CD4-positive, CD25-positive, alpha-beta regulatory T cell (primary cell): ENCODE measurements around the gene CRYBA2. TPM values are rescaled to one million over a fixed set of nuclear protein-coding genes. Genes with fewer than 3 reads are reported as not detected.

Experiments
- ATAC-seq, 2 donors: fragments of 150-1000 bp; cut with Tn5 transposase; one replicate each; pipeline ENCODE4 v1.10.0; 2021; ENCODE audit warnings: low read depth in 2 of 2, moderate number of reproducible peaks in 2 of 2, moderate library complexity in 1 of 2
- DNase-seq, 3 donors: peaks; one replicate each; pipeline versions ENCODE4 v3.0.0 to v3.0.0-alpha.2; 2012 to 2022; ENCODE audit warnings: mixed read lengths in 1 of 3
- H3K27ac ChIP-seq: one replicate; pipeline ENCODE4 v1.7.0; 2013; ENCODE audit warnings: mild to moderate bottlenecking, low read length; ENCODE audit not compliant: insufficient read depth, poor library complexity, severe bottlenecking
- H3K27me3 ChIP-seq: one replicate; pipeline ENCODE4 v1.7.0; 2013; ENCODE audit warnings: low read length; ENCODE audit not compliant: control insufficient read depth, insufficient read depth
- H3K36me3 ChIP-seq: one replicate; pipeline ENCODE4 v1.7.0; 2013; ENCODE audit warnings: mild to moderate bottlenecking, low read length, moderate library complexity; ENCODE audit not compliant: control insufficient read depth, insufficient read depth
- H3K4me1 ChIP-seq: 2 replicates; pipeline ENCODE4 v1.7.0; 2013; ENCODE audit warnings: mild to moderate bottlenecking, low read length; ENCODE audit not compliant: insufficient read depth, control insufficient read depth, poor library complexity, severe bottlenecking
- H3K4me3 ChIP-seq: one replicate; pipeline ENCODE4 v1.7.0; 2013; ENCODE audit warnings: low read depth, mild to moderate bottlenecking, low read length, moderate library complexity
- H3K9me3 ChIP-seq, 2 experiments: 1 replicate in 1 of 2; 2 replicates in 1 of 2; pipeline ENCODE4 v1.7.0; 2013; ENCODE audit warnings: low read length in 2 of 2, mild to moderate bottlenecking in 1 of 2, moderate library complexity in 1 of 2; ENCODE audit not compliant: control insufficient read depth in 2 of 2
- H3K27ac Mint-ChIP-seq, 3 donors: one replicate each; pipeline ENCODE4 v1.8.0; 2020 to 2022; ENCODE audit warnings: mild to moderate bottlenecking in 3 of 3, mixed read lengths in 3 of 3, moderate library complexity in 2 of 3
- H3K27me3 Mint-ChIP-seq: one replicate; pipeline ENCODE4 v1.8.0; 2022; ENCODE audit warnings: mild to moderate bottlenecking, mixed read lengths
- H3K36me3 Mint-ChIP-seq: one replicate; pipeline ENCODE4 v1.8.0; 2020; ENCODE audit warnings: mixed read lengths
- H3K4me1 Mint-ChIP-seq, 4 donors: one replicate each; pipeline ENCODE4 v1.8.0; 2020 to 2022; ENCODE audit warnings: mixed read lengths in 4 of 4, mild to moderate bottlenecking in 1 of 4
- H3K4me3 Mint-ChIP-seq, 4 donors: one replicate each; pipeline ENCODE4 v1.8.0; 2020 to 2022; ENCODE audit warnings: mild to moderate bottlenecking in 4 of 4, mixed read lengths in 4 of 4, moderate library complexity in 3 of 4
- H3K9me3 Mint-ChIP-seq, 7 donors: one replicate each; pipeline ENCODE4 v1.8.0; 2020 to 2022; ENCODE audit warnings: mixed read lengths in 7 of 7, mild to moderate bottlenecking in 3 of 7, moderate library complexity in 2 of 7
- polyA plus RNA-seq, 4 donors: library from polyadenylated mRNA; unstranded; fragments of 300-500 nt; fragmentation: Illumina TruSeq; gene quantifications; one replicate each; pipeline ENCODE4 v1.2.3, GENCODE V29; 2021
- total RNA-seq: library from RNA; stranded (reverse); gene quantifications from one replicate; pipeline ENCODE4 v1.2.3, GENCODE V29; 2022

CRYBA2 gene
- total and polyA plus RNA-seq, 5 donors from 2014 or later, result not detected

DNA sequence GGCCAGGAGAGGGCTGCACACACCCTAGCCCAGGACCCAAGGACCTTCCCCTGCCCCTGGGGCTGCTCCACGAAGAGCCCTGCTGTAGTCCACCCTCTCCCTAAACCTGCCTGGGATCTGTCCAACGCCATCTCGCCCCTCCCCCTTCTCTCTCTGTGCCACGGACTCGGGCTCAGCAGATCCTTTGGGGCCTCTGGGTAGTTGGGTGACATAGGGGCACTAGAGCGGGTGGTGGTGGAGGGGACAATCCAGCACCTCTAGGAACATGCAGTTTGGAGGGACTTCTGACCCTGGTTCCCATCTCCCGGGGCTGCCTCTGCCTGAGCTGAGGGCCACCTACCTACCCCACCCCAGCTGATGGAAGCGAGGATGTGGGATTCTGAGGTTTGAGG, 7.3 kb upstream of the CRYBA2 start:
- H3K4me3 ChIP-seq, result no peak overlapping the region
- ATAC-seq, result no peak
- H3K9me3 Mint-ChIP-seq, result peaks cover 0 to 4% (median 0%) of the 10 kb centered on the region in 7 donors
- H3K27ac ChIP-seq, result no peak overlapping the region
- peaks cover 81% of the 10 kb centered on the region for H3K27me3 Mint-ChIP-seq
- no peaks in the 10 kb centered on the region for H3K36me3 Mint-ChIP-seq
- H3K4me1 Mint-ChIP-seq, result peaks cover 0 to 26% (median 5%) of the 10 kb centered on the region in 4 donors
- DNase-seq, result no peak
- H3K27me3 ChIP-seq, result peaks cover 29% of the 10 kb centered on the region
- H3K36me3 ChIP-seq, result no peaks in the 10 kb centered on the region
- H3K27ac Mint-ChIP-seq, result no peak overlapping the region
- H3K4me1 ChIP-seq, result peaks cover 25% of the 10 kb centered on the region
- no peak overlapping the region for H3K4me3 Mint-ChIP-seq
- H3K9me3 ChIP-seq, result no peaks in the 10 kb centered on the region

DNA sequence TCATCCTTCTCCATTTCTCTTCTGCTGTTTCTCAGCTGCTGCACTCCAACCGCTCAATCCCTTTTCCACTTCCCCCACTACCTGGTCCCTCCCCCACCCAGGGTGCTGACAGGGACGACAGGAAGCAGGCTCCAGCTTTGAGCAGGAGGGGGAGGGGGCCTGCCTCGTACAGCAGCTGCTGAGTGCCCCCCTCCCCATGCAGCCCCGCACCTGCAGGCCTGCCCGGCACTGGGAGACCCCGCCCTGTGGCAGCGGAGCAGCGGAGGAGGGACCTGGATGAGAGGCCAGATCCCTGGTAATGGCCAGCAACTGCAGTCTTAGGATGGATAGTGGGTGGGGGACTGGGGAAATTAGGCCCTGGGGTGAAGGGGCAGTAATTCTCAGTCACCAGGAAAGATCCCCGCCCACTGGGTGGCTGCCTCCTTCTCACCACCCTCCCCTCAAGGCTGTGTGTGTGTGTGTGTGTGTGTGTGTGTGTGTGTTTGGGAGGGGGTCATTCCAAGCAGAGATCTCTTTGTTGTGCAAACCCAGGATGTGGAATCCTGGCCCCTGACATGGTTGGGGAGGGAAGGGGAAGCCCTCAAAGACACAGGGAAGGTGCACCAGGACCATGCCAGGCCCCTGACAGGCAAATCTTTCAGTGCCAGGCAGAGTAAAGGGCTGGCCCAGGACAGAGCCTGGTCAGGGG, 6.8 kb upstream of the CRYBA2 start:
- no peak overlapping the region for H3K4me3 Mint-ChIP-seq
- no peak overlapping the region for H3K27ac Mint-ChIP-seq
- H3K4me3 ChIP-seq, result no peak overlapping the region
- peaks cover 0 to 4% (median 0%) of the 10 kb centered on the region in 7 donors for H3K9me3 Mint-ChIP-seq
- H3K36me3 Mint-ChIP-seq, result no peaks in the 10 kb centered on the region
- H3K36me3 ChIP-seq, result no peaks in the 10 kb centered on the region
- ATAC-seq (no peak), DNase-seq (no peak)
- H3K27me3 Mint-ChIP-seq, result peaks cover 84% of the 10 kb centered on the region
- peaks cover 25% of the 10 kb centered on the region for H3K4me1 ChIP-seq
- H3K27me3 ChIP-seq, result peaks cover 34% of the 10 kb centered on the region
- H3K9me3 ChIP-seq, result no peaks in the 10 kb centered on the region
- peaks cover 0 to 28% (median 5%) of the 10 kb centered on the region in 4 donors for H3K4me1 Mint-ChIP-seq
- no peak overlapping the region for H3K27ac ChIP-seq

DNA sequence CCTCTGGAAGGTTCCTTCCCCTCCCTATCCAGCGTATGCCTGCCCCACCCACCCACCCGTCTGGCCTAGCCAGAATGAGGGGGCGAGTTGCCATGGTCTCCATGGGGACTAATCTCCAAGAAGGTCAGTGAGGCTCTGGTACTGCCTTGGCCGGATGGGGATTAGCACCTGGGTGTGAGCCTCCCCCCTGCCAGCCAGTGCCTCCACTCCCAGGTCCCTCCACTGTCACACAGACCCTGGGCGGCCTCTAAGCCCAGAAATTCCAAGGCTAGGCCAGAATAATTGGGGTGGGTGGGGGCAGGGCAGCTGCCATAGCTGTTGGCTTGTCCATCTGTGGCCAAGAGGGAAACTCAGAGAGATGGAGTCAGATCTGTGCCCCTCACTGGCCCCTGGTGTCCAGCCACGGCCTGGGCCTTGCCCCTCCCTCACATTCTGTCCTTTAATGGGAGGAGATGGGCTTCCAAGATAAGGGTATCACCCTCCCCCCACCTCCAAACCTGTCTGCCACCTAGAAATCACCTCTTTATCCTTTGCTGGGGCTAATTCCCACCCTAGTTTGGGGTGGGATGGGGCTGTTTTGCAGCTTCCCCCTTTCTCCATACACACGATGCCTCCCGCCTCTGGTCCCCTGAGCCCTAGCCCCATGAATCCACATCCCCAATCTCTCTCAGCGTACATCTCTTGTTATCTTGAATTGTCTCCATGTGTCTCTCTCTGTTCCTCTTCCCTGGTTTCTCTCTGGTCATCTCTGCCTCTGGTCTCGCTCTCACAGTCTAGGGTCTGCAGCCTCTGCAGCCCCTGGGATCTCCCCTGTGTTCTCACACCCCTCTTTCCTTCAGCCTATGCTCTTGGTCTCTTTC, 6.0 kb upstream of the CRYBA2 start:
- no peaks in the 10 kb centered on the region for H3K36me3 ChIP-seq
- H3K4me3 ChIP-seq, result no peak overlapping the region
- Mint-ChIP-seq H3K9me3 (peaks cover 0 to 4% (median 0%) of the 10 kb centered on the region in 7 donors), H3K27me3 (peaks cover 86% of the 10 kb centered on the region), H3K4me3 (no peak overlapping the region), H3K36me3 (no peaks in the 10 kb centered on the region), H3K27ac (no peak overlapping the region), H3K4me1 (peaks cover 0 to 29% (median 5%) of the 10 kb centered on the region in 4 donors)
- ATAC-seq, result no peak
- H3K27me3 ChIP-seq, result peaks cover 35% of the 10 kb centered on the region
- peaks cover 25% of the 10 kb centered on the region for H3K4me1 ChIP-seq
- H3K27ac ChIP-seq, result no peak overlapping the region
- DNase-seq, result no peak
- H3K9me3 ChIP-seq, result no peaks in the 10 kb centered on the region

DNA sequence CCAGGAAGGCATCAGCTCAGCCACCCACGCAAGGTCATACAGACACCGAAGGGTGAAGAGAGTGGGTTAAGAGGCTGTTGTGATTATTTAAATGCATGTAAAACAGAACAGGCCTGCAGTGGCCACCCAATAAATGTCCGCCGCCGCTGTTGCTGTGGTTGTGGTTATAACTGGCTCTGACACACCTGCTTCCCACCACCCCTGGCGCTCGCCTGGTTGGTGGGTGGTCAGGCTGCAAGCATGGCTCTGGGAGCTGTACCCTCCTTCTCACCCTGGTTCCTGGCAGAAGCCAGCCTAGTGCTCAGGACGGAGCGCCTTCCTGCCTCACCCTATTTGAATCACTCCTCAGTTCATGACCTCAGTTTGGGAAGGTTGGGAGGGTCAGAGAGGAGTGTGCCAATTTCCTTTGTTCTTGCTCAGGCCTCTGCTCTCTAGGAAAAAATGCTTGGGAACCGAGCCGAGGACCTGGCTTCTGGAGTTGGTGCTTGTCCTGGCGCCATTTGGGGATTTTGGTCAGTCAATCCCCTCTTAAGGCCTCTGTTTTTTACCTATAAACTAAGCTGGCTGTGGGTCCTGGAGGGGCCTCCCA, 5.3 kb upstream of the CRYBA2 start:
- H3K9me3 ChIP-seq, result no peaks in the 10 kb centered on the region
- no peak overlapping the region for H3K27ac ChIP-seq
- H3K4me1 ChIP-seq, result peaks cover 30% of the 10 kb centered on the region
- H3K9me3 Mint-ChIP-seq, result peaks cover 0 to 4% (median 0%) of the 10 kb centered on the region in 7 donors
- no peaks in the 10 kb centered on the region for H3K36me3 ChIP-seq
- H3K27me3 Mint-ChIP-seq, result peaks cover 86% of the 10 kb centered on the region
- H3K36me3 Mint-ChIP-seq, result no peaks in the 10 kb centered on the region
- no peak for ATAC-seq
- H3K4me1 Mint-ChIP-seq, result peaks cover 0 to 27% (median 4%) of the 10 kb centered on the region in 4 donors
- peaks cover 32% of the 10 kb centered on the region for H3K27me3 ChIP-seq
- no peak overlapping the region for H3K27ac Mint-ChIP-seq
- no peak overlapping the region for H3K4me3 ChIP-seq
- DNase-seq, result no peak
- no peak overlapping the region for H3K4me3 Mint-ChIP-seq

DNA sequence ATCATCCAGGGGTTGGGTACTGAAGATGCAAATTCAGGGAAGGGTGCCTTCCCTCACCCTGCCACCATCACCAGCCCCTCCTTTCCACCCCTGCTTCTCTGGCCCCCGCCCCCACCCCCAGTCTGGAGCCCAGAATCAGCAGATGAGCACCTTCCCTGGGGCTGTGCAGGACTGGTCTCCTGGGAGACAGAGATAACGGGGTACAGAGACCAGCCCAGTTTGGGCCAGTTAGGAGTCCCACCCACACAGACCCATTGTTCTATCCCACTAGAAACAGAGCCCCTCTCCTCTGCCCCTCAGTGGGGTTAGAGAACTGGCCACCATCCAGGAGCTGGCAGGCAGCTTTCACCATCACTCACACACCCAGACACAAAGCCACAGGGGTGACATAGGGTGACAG, 4.5 kb upstream of the CRYBA2 start:
- H3K27me3 Mint-ChIP-seq, result peaks cover 80% of the 10 kb centered on the region
- H3K4me3 Mint-ChIP-seq, result no peak overlapping the region
- peaks cover 0 to 2% (median 0%) of the 10 kb centered on the region in 7 donors for H3K9me3 Mint-ChIP-seq
- H3K36me3 Mint-ChIP-seq, result no peaks in the 10 kb centered on the region
- H3K27me3 ChIP-seq, result peaks cover 28% of the 10 kb centered on the region
- peaks cover 31% of the 10 kb centered on the region for H3K4me1 ChIP-seq
- no peak overlapping the region for H3K27ac ChIP-seq
- H3K4me1 Mint-ChIP-seq, result peaks cover 0 to 23% (median 2%) of the 10 kb centered on the region in 4 donors
- H3K4me3 ChIP-seq, result no peak overlapping the region
- no peaks in the 10 kb centered on the region for H3K9me3 ChIP-seq
- ATAC-seq (no peak), DNase-seq (no peak)
- no peak overlapping the region for H3K27ac Mint-ChIP-seq
- no peaks in the 10 kb centered on the region for H3K36me3 ChIP-seq

DNA sequence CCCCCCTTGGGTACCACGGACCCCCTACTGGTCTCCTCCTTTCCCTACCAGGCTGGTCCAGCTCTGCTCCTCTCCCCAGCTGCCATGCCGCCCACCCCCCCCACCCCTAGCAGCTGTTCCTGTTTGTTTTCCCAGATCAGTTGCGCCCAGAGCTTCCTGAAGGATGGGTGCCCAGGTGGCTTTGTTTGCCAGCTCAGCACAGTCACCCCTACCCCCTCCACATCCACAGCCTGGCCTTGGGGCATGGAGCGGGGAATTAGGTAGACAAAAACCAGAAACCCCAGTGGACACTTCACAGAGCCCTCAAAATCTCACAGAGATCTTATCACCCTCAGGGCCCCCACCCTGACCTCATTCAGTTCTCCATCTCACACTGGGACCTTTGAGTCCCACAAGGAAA, 3.7 kb upstream of the CRYBA2 start:
- DNase-seq, result no peak
- peaks cover 0 to 19% (median 2%) of the 10 kb centered on the region in 4 donors for H3K4me1 Mint-ChIP-seq
- peaks cover 82% of the 10 kb centered on the region for H3K27me3 Mint-ChIP-seq
- no peak overlapping the region for H3K27ac Mint-ChIP-seq
- Histone ChIP-seq H3K27ac (no peak overlapping the region), H3K4me1 (peaks cover 23% of the 10 kb centered on the region), H3K9me3 (no peaks in the 10 kb centered on the region), H3K36me3 (no peaks in the 10 kb centered on the region), H3K4me3 (no peak overlapping the region), H3K27me3 (peaks cover 31% of the 10 kb centered on the region)
- no peaks in the 10 kb centered on the region for H3K36me3 Mint-ChIP-seq
- peaks cover 0 to 2% (median 0%) of the 10 kb centered on the region in 7 donors for H3K9me3 Mint-ChIP-seq
- no peak for ATAC-seq
- no peak overlapping the region for H3K4me3 Mint-ChIP-seq

DNA sequence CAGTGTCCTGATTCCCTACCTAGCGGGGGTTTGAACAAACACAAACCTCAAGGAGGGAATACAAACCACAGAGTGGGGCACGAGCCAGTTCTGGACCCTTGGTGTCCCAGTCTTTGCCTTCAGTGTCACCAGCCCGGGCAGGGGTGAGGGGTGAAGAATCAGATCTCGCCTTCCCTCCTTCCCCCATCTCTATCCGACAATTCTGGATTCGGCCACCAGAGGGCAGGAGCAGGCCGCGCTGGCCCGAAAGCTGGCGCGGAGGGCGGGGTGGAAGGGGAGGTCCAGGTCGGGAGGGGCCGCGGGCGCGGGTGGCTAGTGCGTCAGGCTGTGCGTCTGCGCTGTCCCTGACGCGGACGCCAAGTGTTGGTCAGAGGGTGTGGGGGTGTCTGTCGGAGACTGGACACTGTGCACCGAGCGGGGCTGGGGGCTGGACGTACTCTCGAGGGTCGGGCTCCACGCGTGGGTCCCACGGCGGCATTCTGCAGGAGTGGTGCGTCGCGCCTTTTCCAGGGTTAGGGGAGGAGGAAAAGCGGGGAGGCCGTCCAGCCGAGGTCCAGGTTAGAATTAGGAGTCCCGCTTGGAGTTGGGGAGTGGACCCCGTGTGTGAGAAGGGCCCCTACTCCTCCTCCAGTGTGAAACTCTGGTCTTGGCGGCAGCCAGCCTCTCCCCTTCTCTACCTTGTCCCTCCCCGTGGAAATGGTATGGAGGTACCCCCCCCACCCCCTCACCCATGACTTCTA, 2.9 kb upstream of the CRYBA2 start:
- DNase-seq, result peak; percentile 55 to 63 (median 57)
- peaks cover 0 to 2% (median 0%) of the 10 kb centered on the region in 7 donors for H3K9me3 Mint-ChIP-seq
- Histone ChIP-seq H3K27me3 (peaks cover 39% of the 10 kb centered on the region), H3K9me3 (no peaks in the 10 kb centered on the region), H3K27ac (no peak overlapping the region), H3K36me3 (no peaks in the 10 kb centered on the region), H3K4me3 (no peak overlapping the region), H3K4me1 (peaks cover 19% of the 10 kb centered on the region)
- H3K4me3 Mint-ChIP-seq, result peak overlapping the region in 1 of 4 donors; percentile 11
- peaks cover 88% of the 10 kb centered on the region for H3K27me3 Mint-ChIP-seq
- H3K4me1 Mint-ChIP-seq, result peaks cover 0 to 21% (median 2%) of the 10 kb centered on the region in 4 donors
- ATAC-seq, result peak; percentile 58 to 66
- H3K27ac Mint-ChIP-seq, result no peak overlapping the region
- H3K36me3 Mint-ChIP-seq, result no peaks in the 10 kb centered on the region
